Parietal lobe (tissue), 2 donors: ENCODE results near the gene RAP2A. TPM values are rescaled to one million over a fixed set of nuclear protein-coding genes. Genes with fewer than 3 reads are reported as not detected.

Experiments
- small RNA-seq: library from RNA; depleted of rRNA; stranded (forward); fragments of <200 nt; gene quantifications from one replicate; pipeline ENCODE3, GENCODE V24; 2014; ENCODE audit warnings: low replicate concordance
- total RNA-seq: library from RNA; depleted of rRNA; stranded (reverse); fragments of >200 nt; gene quantifications from one replicate; pipeline ENCODE4 v1.2.3, GENCODE V29; 2014

Gene RAP2A
- 202 TPM for total RNA-seq

DNA sequence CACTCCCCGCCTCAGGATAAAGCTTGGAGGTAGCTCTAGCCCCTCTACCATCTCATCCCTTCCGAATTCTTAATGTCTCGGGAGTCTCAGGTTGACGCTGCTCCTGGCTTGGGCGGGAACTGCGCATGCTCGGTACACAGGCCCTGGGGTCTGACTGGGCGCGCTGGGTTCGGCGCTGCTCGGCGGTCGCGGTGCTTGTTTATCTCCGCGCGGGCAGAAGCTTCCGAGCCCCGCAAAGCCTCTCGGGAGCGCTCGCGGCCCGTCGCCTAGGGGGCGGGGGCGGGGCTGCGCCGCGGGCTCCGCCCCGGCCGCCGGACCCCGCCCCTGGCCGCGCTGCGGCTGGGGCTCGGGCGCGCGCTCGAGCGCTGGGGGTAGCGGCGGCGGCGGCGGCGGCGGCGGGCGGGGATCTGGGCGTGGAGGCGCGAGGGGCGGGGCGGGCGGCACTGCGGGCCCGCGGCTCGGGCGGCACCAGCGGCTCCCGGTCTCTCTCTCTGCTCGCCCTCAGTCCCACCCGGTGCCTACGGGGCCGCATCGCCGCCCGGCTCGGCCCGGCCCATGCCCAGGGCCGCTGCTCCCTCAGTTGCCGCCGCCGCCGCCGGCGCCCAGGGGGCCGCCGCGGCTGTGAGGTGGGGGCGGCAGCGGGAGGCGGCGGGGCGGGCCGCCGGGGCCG lies at the start of gene RAP2A:
Gene RAP2A (plus strand): TSS at position 443 of the 670 bp plus-strand sequence. CDS start 302 bp downstream, outside the sequence.

Small RNA genes within 50 kb of the gene (small RNA-seq; reads per million reads assigned to genes)
- not detected for gene AL442067.1

Other genes with a start within 250 kb of the RAP2A start
- gene MBNL2, start 211.8 kb upstream of the RAP2A start, total RNA-seq = 27.9 TPM